MCF 10A (cell line): ENCODE measurements around the gene PARD3B. TPM values are rescaled to one million over a fixed set of nuclear protein-coding genes. Genes with fewer than 3 reads are reported as not detected.

Experiments
- BruUV-seq: library from RNA; stranded (reverse); fragments of 400-500 nt; replicated peaks from 2 replicates; lab custom pipeline; 2021; lab: Mats Ljungman, UMichigan
- CTCF ChIA-PET: fragments of 300-600 bp; sonication (Branson Sonifier 250); formaldehyde crosslinking; extraction: SDS; loops from one replicate; lab custom pipeline; 2021; ENCODE audit warnings: antibody characterized with exemption, inconsistent platforms; lab: Yijun Ruan, JAX
- POLR2A ChIA-PET: fragments of 300-600, 350-650 bp; sonication (Branson Sonifier 250); formaldehyde crosslinking; extraction: SDS; loops from one replicate; lab custom pipeline; 2020; ENCODE audit warnings: antibody characterized with exemption, inconsistent platforms; lab: Yijun Ruan, JAX
- DNase-seq: peaks from one replicate; pipeline ENCODE4 v3.0.0-alpha.2; 2018; ENCODE audit not compliant: unreplicated experiment
- H3K27ac Mint-ChIP-seq: one replicate; pipeline ENCODE4 v1.8.0; 2022; ENCODE audit warnings: mild to moderate bottlenecking, low read depth, mixed read lengths; ENCODE audit not compliant: unreplicated experiment
- H3K27me3 Mint-ChIP-seq: one replicate; pipeline ENCODE4 v1.8.0; 2022; ENCODE audit warnings: mixed read lengths; ENCODE audit not compliant: insufficient read depth, unreplicated experiment
- H3K36me3 Mint-ChIP-seq: one replicate; pipeline ENCODE4 v1.8.0; 2022; ENCODE audit warnings: mild to moderate bottlenecking, moderate library complexity, mixed read lengths; ENCODE audit not compliant: insufficient read depth, unreplicated experiment
- H3K4me1 Mint-ChIP-seq: one replicate; pipeline ENCODE4 v1.8.0; 2022; ENCODE audit warnings: mixed read lengths; ENCODE audit not compliant: insufficient read depth, unreplicated experiment
- H3K4me3 Mint-ChIP-seq: one replicate; pipeline ENCODE4 v1.8.0; 2022; ENCODE audit warnings: mild to moderate bottlenecking, moderate library complexity, mixed read lengths; ENCODE audit not compliant: unreplicated experiment
- H3K9me3 Mint-ChIP-seq: one replicate; pipeline ENCODE4 v1.8.0; 2022; ENCODE audit warnings: mixed read lengths; ENCODE audit not compliant: unreplicated experiment
- intact Hi-C: fragments of 100-400 bp; cut with micrococcal nuclease; formaldehyde crosslinking; loops from 2 replicates; pipeline ENCODE4 v1.14.1; 2022
- total RNA-seq: library from RNA; stranded (reverse); gene quantifications from 2 replicates; pipeline ENCODE4 v1.2.3, GENCODE V29; 2022
- TF ChIP-seq, protein P1 (sequence below): fragments of 200-600 bp; IDR thresholded peaks from one replicate; pipeline ENCODE4 v1.8.0; 2022; ENCODE audit warnings: antibody characterized with exemption, mild to moderate bottlenecking; ENCODE audit not compliant: unreplicated experiment

The PARD3B gene
- total RNA-seq, 1 experiment from 2014 or later: 11.6 TPM

DNA sequence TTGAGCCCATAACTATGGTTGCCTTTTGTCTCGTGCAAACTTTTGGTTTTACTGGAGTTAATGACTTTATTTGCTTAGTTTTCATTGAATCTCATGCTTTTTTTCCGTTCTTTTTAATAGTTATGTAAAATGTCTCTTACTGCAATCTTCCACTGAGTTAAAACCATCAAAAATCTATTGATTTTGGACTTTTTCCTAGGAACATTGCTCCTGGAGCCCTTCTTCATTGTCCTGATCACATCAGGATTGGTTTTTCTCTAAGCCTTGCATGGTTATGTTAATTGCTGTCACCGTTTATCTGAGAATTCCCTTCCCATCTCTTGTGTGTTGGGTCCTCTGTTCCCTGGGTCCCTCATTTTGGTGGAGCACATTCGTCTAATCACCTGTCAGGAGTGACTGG lies 125.5 kb downstream of the PARD3B start:
- H3K36me3 Mint-ChIP-seq: no peaks in the 10 kb centered on the region
- no TSS peak for BruUV-seq
- no peak overlapping the region for H3K27ac Mint-ChIP-seq
- intact Hi-C loops: no loop called here
- H3K4me1 Mint-ChIP-seq: peaks cover 11% of the 10 kb centered on the region
- CTCF ChIA-PET: interaction anchor here (0.7 kb wide), 1 partner anchor 335 kb away, joined by 3 read pairs; no protein-coding TSS in a partner anchor
- H3K9me3 Mint-ChIP-seq: no peaks in the 10 kb centered on the region
- DNase-seq: no peak
- H3K27me3 Mint-ChIP-seq: no peaks in the 10 kb centered on the region
- no peak overlapping the region for H3K4me3 Mint-ChIP-seq
- POLR2A ChIA-PET: interaction anchor here (0.7 kb wide), 1 partner anchor 19 kb away, joined by 3 read pairs; no protein-coding TSS in a partner anchor
- TF ChIP-seq, protein P1, sequence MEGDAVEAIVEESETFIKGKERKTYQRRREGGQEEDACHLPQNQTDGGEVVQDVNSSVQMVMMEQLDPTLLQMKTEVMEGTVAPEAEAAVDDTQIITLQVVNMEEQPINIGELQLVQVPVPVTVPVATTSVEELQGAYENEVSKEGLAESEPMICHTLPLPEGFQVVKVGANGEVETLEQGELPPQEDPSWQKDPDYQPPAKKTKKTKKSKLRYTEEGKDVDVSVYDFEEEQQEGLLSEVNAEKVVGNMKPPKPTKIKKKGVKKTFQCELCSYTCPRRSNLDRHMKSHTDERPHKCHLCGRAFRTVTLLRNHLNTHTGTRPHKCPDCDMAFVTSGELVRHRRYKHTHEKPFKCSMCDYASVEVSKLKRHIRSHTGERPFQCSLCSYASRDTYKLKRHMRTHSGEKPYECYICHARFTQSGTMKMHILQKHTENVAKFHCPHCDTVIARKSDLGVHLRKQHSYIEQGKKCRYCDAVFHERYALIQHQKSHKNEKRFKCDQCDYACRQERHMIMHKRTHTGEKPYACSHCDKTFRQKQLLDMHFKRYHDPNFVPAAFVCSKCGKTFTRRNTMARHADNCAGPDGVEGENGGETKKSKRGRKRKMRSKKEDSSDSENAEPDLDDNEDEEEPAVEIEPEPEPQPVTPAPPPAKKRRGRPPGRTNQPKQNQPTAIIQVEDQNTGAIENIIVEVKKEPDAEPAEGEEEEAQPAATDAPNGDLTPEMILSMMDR: no peak

DNA sequence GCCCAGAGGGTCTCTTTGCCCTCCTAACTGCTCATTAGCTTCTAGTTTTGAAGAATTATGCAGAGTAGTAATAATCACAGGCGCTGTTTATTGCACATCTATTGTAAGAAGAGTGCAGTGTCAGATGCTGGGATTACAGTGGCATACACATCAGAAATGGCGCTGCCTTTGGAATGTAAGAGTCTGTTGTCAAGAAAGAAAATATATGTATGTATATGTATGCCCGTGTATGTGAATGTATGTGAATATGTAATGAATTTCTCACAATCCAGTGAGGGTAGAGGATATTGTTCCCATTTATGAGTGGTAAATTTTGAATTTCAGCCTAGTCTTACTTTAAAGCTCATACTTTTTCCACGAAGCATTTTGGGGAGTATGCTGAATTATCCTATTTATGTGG lies 127.5 kb downstream of the PARD3B start:
- no peak for DNase-seq
- Mint-ChIP-seq H3K4me1 (peaks cover 11% of the 10 kb centered on the region), H3K36me3 (no peaks in the 10 kb centered on the region), H3K9me3 (no peaks in the 10 kb centered on the region), H3K27me3 (no peaks in the 10 kb centered on the region), H3K4me3 (no peak overlapping the region), H3K27ac (no peak overlapping the region)
- POLR2A ChIA-PET: interaction anchor here (1.5 kb wide), 1 partner anchor 8 kb away, joined by 5 read pairs; no protein-coding TSS in a partner anchor
- TF ChIP-seq, protein P1: no peak
- BruUV-seq: no TSS peak
- CTCF ChIA-PET: interaction anchor here (1.2 kb wide), 1 partner anchor 18 kb away, joined by 3 read pairs; no protein-coding TSS in a partner anchor
- intact Hi-C loops: no loop called here

DNA sequence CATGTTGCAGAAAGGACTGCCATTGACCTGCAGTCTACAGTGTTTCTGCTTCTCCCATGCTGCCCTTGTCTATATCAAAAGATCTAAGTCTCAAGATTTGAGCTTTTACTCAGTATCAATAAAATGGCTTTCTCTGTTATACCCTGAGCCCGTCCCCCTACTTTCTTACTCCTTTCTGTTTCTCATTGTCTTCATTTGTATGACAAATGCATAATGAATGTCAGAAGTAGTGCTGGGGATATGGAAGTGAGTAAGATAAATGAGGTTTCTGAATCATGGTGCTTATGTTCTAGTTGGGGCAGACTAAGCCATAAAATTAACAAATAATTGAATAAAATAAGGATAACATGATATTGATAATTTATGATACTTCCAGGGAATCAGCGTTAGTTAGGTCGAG lies 128.6 kb downstream of the PARD3B start:
- Mint-ChIP-seq H3K4me3 (no peak overlapping the region), H3K27me3 (no peaks in the 10 kb centered on the region), H3K36me3 (no peaks in the 10 kb centered on the region), H3K4me1 (peaks cover 11% of the 10 kb centered on the region), H3K27ac (no peak overlapping the region), H3K9me3 (no peaks in the 10 kb centered on the region)
- no peak for DNase-seq
- TF ChIP-seq, protein P1: no peak
- no TSS peak for BruUV-seq
- intact Hi-C loops: no loop called here
- POLR2A ChIA-PET: interaction anchor here (1.0 to 1.5 kb wide), 3 partner anchors 9 to 1074 kb away, joined by 3 to 5 read pairs (median 5); no protein-coding TSS in a partner anchor
- CTCF ChIA-PET: interaction anchor here (0.6 to 1.3 kb wide), 5 partner anchors 11 to 414 kb away, joined by 3 read pairs; no protein-coding TSS in a partner anchor

DNA sequence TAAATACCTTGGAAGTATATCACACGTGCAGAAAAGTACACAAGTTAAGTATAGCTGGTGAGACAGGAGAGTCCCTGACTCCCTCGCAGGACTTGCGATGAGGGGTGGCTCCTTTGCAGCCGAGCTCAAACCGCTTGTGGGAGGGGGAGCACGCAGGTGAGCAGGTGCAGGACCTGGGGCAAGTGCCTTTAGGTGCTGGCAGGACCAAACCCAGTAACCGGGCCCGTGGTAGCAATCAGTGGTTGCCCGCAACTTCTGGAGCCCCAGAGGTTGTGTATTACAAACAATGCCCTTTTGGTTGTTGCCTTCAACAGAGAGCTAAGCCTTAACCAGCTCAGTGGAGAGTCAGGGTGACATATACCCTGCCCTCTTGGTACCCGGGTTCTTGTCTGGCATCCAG lies 132.8 kb downstream of the PARD3B start:
- Mint-ChIP-seq H3K27me3 (no peaks in the 10 kb centered on the region), H3K9me3 (no peaks in the 10 kb centered on the region), H3K27ac (no peak overlapping the region), H3K36me3 (no peaks in the 10 kb centered on the region), H3K4me3 (no peak overlapping the region), H3K4me1 (peaks cover 24% of the 10 kb centered on the region)
- CTCF ChIA-PET: interaction anchor here (0.9 kb wide), 1 partner anchor 1136 kb away, joined by 3 read pairs; no protein-coding TSS in a partner anchor
- POLR2A ChIA-PET: interaction anchor here (0.7 kb wide), 1 partner anchor 132 kb away, joined by 3 read pairs; no protein-coding TSS in a partner anchor
- intact Hi-C loops: no loop called here
- no TSS peak for BruUV-seq
- no peak for DNase-seq
- TF ChIP-seq, protein P1: no peak
